Tibial nerve (tissue), 4 donors: ENCODE data around the gene OR1M1.

ENCODE experiments used
- CTCF ChIP-seq, 5 experiments: fragments of 200-600 bp in 3 of 5; fragments of 450-650 bp in 2 of 5; sonication (generic) in 3 of 5; IDR thresholded peaks; one replicate each; pipeline ENCODE4 v1.5.1; 2016 to 2019; ENCODE audit warnings: antibody characterized with exemption in 5 of 5, mild to moderate bottlenecking in 3 of 5, moderate library complexity in 2 of 5
- EP300 ChIP-seq, 2 donors: sonication (generic); formaldehyde crosslinking; IDR thresholded peaks; one replicate each; pipeline ENCODE4 v1.6.1; 2017; ENCODE audit warnings: antibody characterized with exemption in 2 of 2, mild to moderate bottlenecking in 1 of 2
- POLR2A ChIP-seq, 2 donors: fragments of 450-650 bp; IDR thresholded peaks; one replicate each; pipeline ENCODE4 v1.6.1; 2017; ENCODE audit warnings: antibody characterized with exemption in 2 of 2, mild to moderate bottlenecking in 2 of 2, moderate library complexity in 2 of 2

GRCh38 chr19:9076901-9077300 lies 10.0 kb upstream of the OR1M1 start:
- TF ChIP-seq POLR2A (IDR thresholded peaks at IDR 0.05) (no peak), CTCF (IDR thresholded peaks at IDR 0.05) (no peak), EP300 (IDR thresholded peaks at IDR 0.05) (no peak)
